ENCODE measurements around the gene LMAN2. TPM values are rescaled to one million over a fixed set of nuclear protein-coding genes. Genes with fewer than 3 reads are reported as not detected.
A peak's percentile ranks its signal among the peaks of the same experiment; 100 is the strongest.

Gene LMAN2
- total RNA-seq, 1 donor from 2014 or later = 130 TPM

DNA sequence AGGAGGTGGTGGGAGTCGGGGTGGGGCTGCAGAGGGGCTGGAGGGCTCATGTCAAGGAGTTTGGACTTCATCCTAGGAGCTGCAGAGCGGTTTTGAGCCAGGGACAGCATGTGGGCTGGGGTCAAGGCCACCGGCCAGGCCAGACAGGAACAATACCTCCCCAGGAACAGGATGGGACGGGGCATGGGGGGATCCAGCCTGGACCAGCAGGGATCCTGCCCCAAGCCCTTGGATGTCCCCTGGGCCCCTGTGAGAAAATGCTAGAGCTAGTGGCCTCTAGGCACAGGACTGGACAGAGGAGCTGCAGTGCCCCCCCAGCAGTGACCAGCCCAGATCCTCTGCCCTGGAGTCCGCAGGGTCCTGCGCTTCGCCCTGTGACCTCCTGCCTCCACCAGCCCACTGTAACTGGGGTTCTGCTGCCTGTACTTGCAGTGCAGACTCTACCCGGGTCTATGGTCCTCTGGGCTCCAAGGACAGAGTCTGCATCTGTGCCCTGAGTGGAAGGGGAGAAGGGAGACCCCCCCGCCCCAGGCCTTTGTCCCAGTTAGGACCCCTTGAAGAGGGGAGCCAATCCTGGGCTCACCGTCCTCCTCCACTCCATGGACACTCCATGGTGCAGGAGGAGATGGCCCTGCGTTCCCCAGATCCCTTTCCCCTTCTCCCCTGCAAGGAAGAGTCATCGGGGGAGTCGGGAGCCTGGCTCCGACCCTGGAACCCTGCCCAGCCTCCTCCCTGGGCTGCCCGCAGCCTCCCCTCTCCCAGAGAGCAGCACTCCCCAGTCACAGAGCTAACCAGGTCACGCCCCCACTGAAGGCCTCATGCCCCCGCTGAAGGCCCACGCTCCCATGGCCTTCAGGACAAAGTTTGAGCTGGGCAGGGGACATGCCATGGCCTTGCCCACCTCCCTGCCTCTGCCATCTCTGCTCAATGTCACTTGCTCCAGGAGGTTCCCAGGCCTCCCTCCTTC is 36.8 kb downstream of the LMAN2 start:
- no peak overlapping the region for H3K4me3 Mint-ChIP-seq (ENCODE audit: low read depth)
- peaks cover 5% of the 10 kb centered on the region for H3K9me3 Mint-ChIP-seq

GRCh38 chr5:177313561-177314259 is 37.8 kb downstream of the LMAN2 start:
- Mint-ChIP-seq H3K9me3 (no peaks in the 10 kb centered on the region), H3K27ac (no peak overlapping the region), H3K4me1 (ENCODE audit: low read depth) (peaks cover 49% of the 10 kb centered on the region), H3K36me3 (ENCODE audit: low read depth) (peaks cover 21% of the 10 kb centered on the region), H3K27me3 (ENCODE audit: low read depth) (no peaks in the 10 kb centered on the region), H3K4me3 (ENCODE audit: low read depth) (peak overlapping the region; percentile 92)
- no peak for DNase-seq (ENCODE audit: low spot score)
- intact Hi-C loops (cut with micrococcal nuclease) = loop anchor here (2.0 to 5.0 kb wide), 3 partner anchors 37 to 77 kb away; partner anchors contain the start of gene LMAN2

More for the DNA sequence above, 36.8 kb downstream of the LMAN2 start:
- Mint-ChIP-seq H3K27ac (no peak overlapping the region), H3K4me1 (ENCODE audit: low read depth) (peaks cover 41% of the 10 kb centered on the region), H3K27me3 (ENCODE audit: low read depth) (no peaks in the 10 kb centered on the region), H3K36me3 (ENCODE audit: low read depth) (peaks cover 18% of the 10 kb centered on the region)
- no peak for DNase-seq (ENCODE audit: low spot score)
- intact Hi-C loops (cut with micrococcal nuclease) = loop anchor here (5.0 kb wide), 1 partner anchor 48 kb away; no protein-coding TSS in a partner anchor

GRCh38 chr5:177312649-177313181 is 38.8 kb downstream of the LMAN2 start:
- peak overlapping the region; percentile 92 for H3K4me3 Mint-ChIP-seq (ENCODE audit: low read depth)
- H3K4me1 Mint-ChIP-seq (ENCODE audit: low read depth) = peaks cover 42% of the 10 kb centered on the region
- peaks cover 24% of the 10 kb centered on the region for H3K36me3 Mint-ChIP-seq (ENCODE audit: low read depth)
- H3K9me3 Mint-ChIP-seq = no peaks in the 10 kb centered on the region
- DNase-seq (ENCODE audit: low spot score) = peak; percentile 59
- intact Hi-C loops (cut with micrococcal nuclease) = loop anchor here (1.0 to 5.0 kb wide), 6 partner anchors 9 to 143 kb away; partner anchors contain the start of genes GRK6, LMAN2, PRELID1 and RAB24
- no peaks in the 10 kb centered on the region for H3K27me3 Mint-ChIP-seq (ENCODE audit: low read depth)
- peak overlapping the region; percentile 89 for H3K27ac Mint-ChIP-seq

- H3K9me3 Mint-ChIP-seq = no peaks in the 10 kb centered on the region
- intact Hi-C loops (cut with micrococcal nuclease) = loop anchor here (1.0 to 5.0 kb wide), 6 partner anchors 9 to 143 kb away; partner anchors contain the start of genes GRK6, LMAN2, PRELID1 and RAB24
Observed at GRCh38 chr5:177311723-177312648, 39.5 kb downstream of the LMAN2 start, which contains the start of gene MXD3. TSS of gene MXD3 (minus strand) at chr5:177311898. CDS start at chr5:177311830, 68 bp downstream.

GRCh38 chr5:177311392-177311722 is 40.1 kb downstream of the LMAN2 start:
- H3K9me3 Mint-ChIP-seq = no peaks in the 10 kb centered on the region
- no peaks in the 10 kb centered on the region for H3K27me3 Mint-ChIP-seq (ENCODE audit: low read depth)
- intact Hi-C loops (cut with micrococcal nuclease) = loop anchor here (5.0 kb wide), 1 partner anchor 51 kb away; no protein-coding TSS in a partner anchor
- H3K27ac Mint-ChIP-seq = peak overlapping the region; percentile 52
- H3K4me1 Mint-ChIP-seq (ENCODE audit: low read depth) = peaks cover 42% of the 10 kb centered on the region
- H3K36me3 Mint-ChIP-seq (ENCODE audit: low read depth) = peaks cover 27% of the 10 kb centered on the region
- DNase-seq (ENCODE audit: low spot score) = no peak
- H3K4me3 Mint-ChIP-seq (ENCODE audit: low read depth) = peak overlapping the region; percentile 92

More at GRCh38 chr5:177311723-177312648, 39.5 kb downstream of the LMAN2 start, which contains the start of gene MXD3:
- H3K4me1 Mint-ChIP-seq (ENCODE audit: low read depth) = peaks cover 39% of the 10 kb centered on the region
- H3K27ac Mint-ChIP-seq = peak within 1 kb of the TSS; percentile 89
- peak; percentile 97 for DNase-seq (ENCODE audit: low spot score)
- peaks cover 21% of the 10 kb centered on the region for H3K36me3 Mint-ChIP-seq (ENCODE audit: low read depth)
- peak within 1 kb of the TSS; percentile 92 for H3K4me3 Mint-ChIP-seq (ENCODE audit: low read depth)
- H3K27me3 Mint-ChIP-seq (ENCODE audit: low read depth) = no peaks in the 10 kb centered on the region

DNA sequence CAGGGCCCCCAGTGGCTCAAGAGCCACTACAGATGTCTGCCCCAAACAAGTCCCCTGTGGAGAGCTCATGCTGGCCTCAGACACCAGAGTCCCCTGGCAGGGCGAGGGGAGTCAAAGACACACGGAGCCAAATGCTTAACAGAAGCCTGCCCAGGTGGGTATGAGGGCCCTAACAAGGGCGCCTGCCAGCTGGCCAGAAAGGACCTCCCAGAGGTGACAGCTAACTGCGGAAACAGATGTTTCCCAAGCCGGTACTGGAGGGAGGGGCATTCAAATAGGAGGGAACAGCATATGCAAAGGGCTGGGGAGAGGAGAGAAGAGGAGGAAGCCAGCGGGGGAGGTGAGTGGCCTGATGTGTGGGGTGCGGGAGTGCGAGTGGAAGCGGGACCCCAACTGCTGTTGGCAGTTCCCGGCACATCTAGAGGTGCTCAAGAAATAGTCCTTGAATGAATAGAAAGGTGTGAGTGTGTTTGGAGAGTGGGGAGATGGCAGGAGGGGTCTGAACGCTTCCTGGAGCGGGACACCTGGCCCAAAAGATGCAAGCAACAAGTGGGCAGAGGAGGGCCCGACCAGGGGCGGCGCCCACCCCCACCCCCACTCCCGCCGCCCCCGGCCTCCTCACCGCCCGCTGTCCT is 40.6 kb downstream of the LMAN2 start:
- H3K4me1 Mint-ChIP-seq (ENCODE audit: low read depth) = peaks cover 39% of the 10 kb centered on the region
- H3K27me3 Mint-ChIP-seq (ENCODE audit: low read depth) = no peaks in the 10 kb centered on the region
- no peak for DNase-seq (ENCODE audit: low spot score)
- peak overlapping the region; percentile 71 for H3K27ac Mint-ChIP-seq
- peaks cover 28% of the 10 kb centered on the region for H3K36me3 Mint-ChIP-seq (ENCODE audit: low read depth)
- H3K9me3 Mint-ChIP-seq = no peaks in the 10 kb centered on the region
- intact Hi-C loops (cut with micrococcal nuclease) = loop anchor here (5.0 kb wide), 1 partner anchor 51 kb away; no protein-coding TSS in a partner anchor
- peak overlapping the region; percentile 92 for H3K4me3 Mint-ChIP-seq (ENCODE audit: low read depth)

- Mint-ChIP-seq H3K4me1 (ENCODE audit: low read depth) (peaks cover 44% of the 10 kb centered on the region), H3K9me3 (no peaks in the 10 kb centered on the region), H3K4me3 (ENCODE audit: low read depth) (peak overlapping the region; percentile 92), H3K36me3 (ENCODE audit: low read depth) (peaks cover 33% of the 10 kb centered on the region), H3K27ac (no peak overlapping the region), H3K27me3 (ENCODE audit: low read depth) (no peaks in the 10 kb centered on the region)
- intact Hi-C loops (cut with micrococcal nuclease) = loop anchor here (5.0 kb wide), 1 partner anchor 52 kb away; no protein-coding TSS in a partner anchor
- DNase-seq (ENCODE audit: low spot score) = no peak
Observed at GRCh38 chr5:177310332-177310731, 41.1 kb downstream of the LMAN2 start.

DNA sequence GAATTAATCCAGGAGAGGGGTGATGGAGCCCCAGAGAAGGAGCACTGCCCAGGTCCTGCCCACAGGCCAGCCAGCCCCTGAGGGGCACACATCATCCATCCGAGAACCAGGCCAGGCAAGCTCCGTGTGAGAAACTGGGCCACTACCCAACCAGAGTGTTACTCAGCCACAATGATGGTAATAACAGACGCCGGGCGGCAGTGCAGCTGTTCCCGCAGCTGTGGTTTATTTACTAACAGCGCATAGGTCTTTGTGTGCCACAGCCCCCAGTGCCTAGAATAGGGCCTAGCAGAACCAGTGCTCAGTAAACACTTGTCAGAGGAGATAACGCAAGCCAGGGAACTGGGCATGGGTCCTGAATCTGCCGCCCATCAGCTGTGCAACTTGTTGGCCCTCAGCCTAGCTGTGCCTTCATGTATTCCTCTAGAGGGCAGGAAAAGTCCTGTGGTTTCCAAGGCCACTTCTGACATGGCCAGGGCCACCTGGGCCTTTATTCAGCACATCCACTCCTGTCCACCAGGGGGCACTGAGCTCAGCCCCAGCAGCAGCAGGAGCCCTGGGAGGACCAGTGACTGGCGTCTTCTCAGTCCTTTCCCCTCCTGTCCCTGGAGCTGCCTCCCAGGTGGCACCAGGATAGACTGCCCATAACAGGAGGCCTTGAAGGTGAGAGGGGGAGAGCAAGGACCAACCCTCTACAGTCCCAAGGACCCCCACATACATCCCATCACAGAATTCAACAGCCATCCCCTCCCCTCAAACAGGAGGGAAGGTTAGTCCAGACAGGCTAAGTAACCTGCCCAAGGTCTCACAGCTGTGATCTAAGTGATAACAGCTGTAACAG is 41.9 kb downstream of the LMAN2 start:
- DNase-seq (ENCODE audit: low spot score) = peak; percentile 70
- peak overlapping the region; percentile 59 for H3K27ac Mint-ChIP-seq
- intact Hi-C loops (cut with micrococcal nuclease) = loop anchor here (2.0 to 5.0 kb wide), 3 partner anchors 53 to 197 kb away; no protein-coding TSS in a partner anchor
- no peaks in the 10 kb centered on the region for H3K9me3 Mint-ChIP-seq
- no peaks in the 10 kb centered on the region for H3K27me3 Mint-ChIP-seq (ENCODE audit: low read depth)
- peak overlapping the region; percentile 78 for H3K4me3 Mint-ChIP-seq (ENCODE audit: low read depth)
- peaks cover 40% of the 10 kb centered on the region for H3K36me3 Mint-ChIP-seq (ENCODE audit: low read depth)
- H3K4me1 Mint-ChIP-seq (ENCODE audit: low read depth) = peaks cover 49% of the 10 kb centered on the region

DNA sequence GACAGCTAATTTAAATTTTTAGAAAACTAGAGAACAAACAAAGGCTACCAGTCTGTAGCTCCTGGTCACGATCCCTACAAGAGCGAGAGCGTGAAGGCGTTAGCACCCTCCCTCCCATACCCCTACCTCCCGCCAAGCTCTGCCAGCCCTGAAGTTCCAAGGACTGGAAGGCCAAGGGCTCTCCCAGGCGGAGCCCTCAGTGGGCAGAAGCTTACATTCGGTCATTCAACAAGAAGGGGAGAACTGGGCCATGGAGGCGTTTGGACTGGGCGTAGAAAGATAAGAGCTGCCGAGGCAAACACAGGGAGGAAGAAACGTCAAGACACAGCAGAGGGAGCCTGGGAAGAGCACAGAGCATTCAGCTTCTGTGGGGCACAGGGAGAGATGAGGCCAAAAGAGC is 42.7 kb downstream of the LMAN2 start:
- Mint-ChIP-seq H3K36me3 (ENCODE audit: low read depth) (peaks cover 48% of the 10 kb centered on the region), H3K9me3 (no peaks in the 10 kb centered on the region), H3K27me3 (ENCODE audit: low read depth) (no peaks in the 10 kb centered on the region), H3K4me3 (ENCODE audit: low read depth) (peak overlapping the region; percentile 17), H3K27ac (no peak overlapping the region), H3K4me1 (ENCODE audit: low read depth) (peaks cover 52% of the 10 kb centered on the region)
- DNase-seq (ENCODE audit: low spot score) = no peak
- intact Hi-C loops (cut with micrococcal nuclease) = loop anchor here (2.0 kb wide), 2 partner anchors 192 to 196 kb away; no protein-coding TSS in a partner anchor

- no peaks in the 10 kb centered on the region for H3K27me3 Mint-ChIP-seq (ENCODE audit: low read depth)
- H3K4me1 Mint-ChIP-seq (ENCODE audit: low read depth) = peaks cover 45% of the 10 kb centered on the region
- no peak overlapping the region for H3K4me3 Mint-ChIP-seq (ENCODE audit: low read depth)
- H3K27ac Mint-ChIP-seq = no peak overlapping the region
- intact Hi-C loops (cut with micrococcal nuclease) = loop anchor here (2.0 kb wide), 2 partner anchors 193 to 195 kb away; no protein-coding TSS in a partner anchor
- H3K9me3 Mint-ChIP-seq = no peaks in the 10 kb centered on the region
- H3K36me3 Mint-ChIP-seq (ENCODE audit: low read depth) = peaks cover 48% of the 10 kb centered on the region
- DNase-seq (ENCODE audit: low spot score) = no peak
Observed at GRCh38 chr5:177307544-177308363, 43.7 kb downstream of the LMAN2 start.
